PC-9 (cell line): Measurements from ENCODE around the gene GCGR. TPM values are rescaled to one million over a fixed set of nuclear protein-coding genes. Genes with fewer than 3 reads are reported as not detected.

ENCODE experiments used
- BruUV-seq: library from RNA; stranded (reverse); fragments of 400-500 nt; replicated peaks from 2 replicates; lab custom pipeline; 2021; lab: Mats Ljungman, UMichigan
- CTCF ChIA-PET: fragments of 300-600 bp; sonication (Branson Sonifier 250); formaldehyde crosslinking; loops from one replicate; lab custom pipeline; 2022; ENCODE audit warnings: antibody characterized with exemption; lab: Charles Lee
- POLR2A ChIA-PET: fragments of 300-600 bp; sonication (Branson Sonifier 250); formaldehyde crosslinking; loops from one replicate; lab custom pipeline; 2022; ENCODE audit warnings: antibody characterized with exemption; ENCODE audit not compliant: unreplicated experiment; lab: Charles Lee
- DNase-seq, 2 experiments: peaks; one replicate each; pipeline versions ENCODE4 v3.0.0 to v3.0.0-alpha.2; 2015 to 2022; ENCODE audit warnings: mixed read lengths in 1 of 2
- H2AFZ ChIP-seq: fragments of 200-600 bp; sonication (generic); 2 replicates; pipeline ENCODE4 v1.8.1; 2017; ENCODE audit warnings: antibody characterized with exemption
- H3F3A ChIP-seq: fragments of 200-600 bp; sonication (generic); 2 replicates; pipeline ENCODE4 v1.8.1; 2017; ENCODE audit warnings: antibody characterized with exemption, mild to moderate bottlenecking, low read depth; ENCODE audit not compliant: insufficient read depth
- H3K27ac ChIP-seq: fragments of 200-600 bp; sonication (generic); 2 replicates; pipeline ENCODE4 v1.6.1; 2016; ENCODE audit warnings: mixed run types
- H3K27me3 ChIP-seq: fragments of 200-600 bp; sonication (generic); 2 replicates; pipeline ENCODE4 v1.6.1; 2016; ENCODE audit warnings: low read depth, mixed run types; ENCODE audit not compliant: insufficient read depth
- H3K36me3 ChIP-seq: fragments of 200-600 bp; sonication (generic); 2 replicates; pipeline ENCODE4 v1.6.1; 2016; ENCODE audit warnings: low read depth, mixed run types
- H3K4me1 ChIP-seq: fragments of 200-600 bp; sonication (generic); replicated peaks from 2 replicates; pipeline ENCODE4 v1.6.1; 2016; ENCODE audit warnings: mixed run types; ENCODE audit not compliant: insufficient read depth
- H3K4me2 ChIP-seq: fragments of 200-600 bp; sonication (generic); 2 replicates; pipeline ENCODE4 v1.6.1; 2017; ENCODE audit warnings: mixed run types
- H3K4me3 ChIP-seq: fragments of 200-600 bp; sonication (generic); 2 replicates; pipeline ENCODE4 v1.6.1; 2016; ENCODE audit warnings: mixed run types
- H3K79me2 ChIP-seq: fragments of 200-600 bp; sonication (generic); 2 replicates; pipeline ENCODE4 v1.6.1; 2017; ENCODE audit warnings: low read depth, mixed run types
- H3K9me2 ChIP-seq: fragments of 200-600 bp; sonication (generic); 2 replicates; pipeline ENCODE4 v1.8.1; 2017; ENCODE audit warnings: mild to moderate bottlenecking; ENCODE audit not compliant: insufficient read depth
- H3K9me3 ChIP-seq: fragments of 200-600 bp; sonication (generic); 2 replicates; pipeline ENCODE4 v1.8.1; 2016; ENCODE audit warnings: low read depth; ENCODE audit not compliant: insufficient read depth
- H4K20me1 ChIP-seq: fragments of 200-600 bp; sonication (generic); 2 replicates; pipeline ENCODE4 v1.8.1; 2017; ENCODE audit not compliant: insufficient read depth
- CTCF ChIP-seq: fragments of 200-600 bp; sonication (generic); conservative IDR thresholded peaks from 2 replicates; pipeline ENCODE4 v1.6.1; 2017; ENCODE audit warnings: mixed run types, antibody characterized with exemption, mild to moderate bottlenecking, moderate library complexity
- EZH2 ChIP-seq: fragments of 200-600 bp; sonication (generic); IDR thresholded peaks from 2 replicates; pipeline ENCODE4 v1.8.0; 2017; ENCODE audit warnings: antibody characterized with exemption, low read depth
- intact Hi-C: fragments of 100-400 bp; cut with micrococcal nuclease; formaldehyde crosslinking; loops from one replicate; pipeline ENCODE4 v1.10.0; 2022; ENCODE audit not compliant: unreplicated experiment
- total RNA-seq: library from RNA; stranded (reverse); gene quantifications from 2 replicates; pipeline ENCODE4 v1.2.3, GENCODE V29; 2021

GCGR gene
- total RNA-seq, 1 experiment from 2014 or later: not detected

- no peak overlapping the region for H2AFZ ChIP-seq
- no peak overlapping the region for H3K4me2 ChIP-seq
- H3K4me1 ChIP-seq: no peaks in the 10 kb centered on the region
- TF ChIP-seq EZH2 (no peak), CTCF (no peak)
- H3K27me3 ChIP-seq: no peaks in the 10 kb centered on the region
- ChIA-PET POLR2A (interaction anchor here (0.6 kb wide), 1 partner anchor 263 kb away, joined by 3 read pairs; no protein-coding TSS in a partner anchor), CTCF (interaction anchor here (0.5 kb wide), 1 partner anchor 670 kb away, joined by 11 read pairs; no protein-coding TSS in a partner anchor)
- H3K9me2 ChIP-seq: no peaks in the 10 kb centered on the region
- intact Hi-C loops: no loop called here
- H3K36me3 ChIP-seq: no peaks in the 10 kb centered on the region
- no TSS peak for BruUV-seq
- no peak overlapping the region for H3K27ac ChIP-seq
- H3F3A ChIP-seq: peaks cover 3% of the 10 kb centered on the region; the same call in 1 of the 2 replicates
- H4K20me1 ChIP-seq: no peaks in the 10 kb centered on the region
- H3K9me3 ChIP-seq: no peaks in the 10 kb centered on the region
- H3K79me2 ChIP-seq: no peaks in the 10 kb centered on the region
- no peak overlapping the region for H3K4me3 ChIP-seq
- no peak for DNase-seq
Observed at GRCh38 chr17:81846743-81847689, 43.1 kb downstream of the GCGR start.

GRCh38 chr17:81849457-81849856 lies 45.5 kb downstream of the GCGR start:
- CTCF ChIA-PET: interaction anchor here (0.6 kb wide), 1 partner anchor 561 kb away, joined by 10 read pairs; no protein-coding TSS in a partner anchor
- Histone ChIP-seq H3K9me3 (no peaks in the 10 kb centered on the region), H3K4me1 (no peaks in the 10 kb centered on the region), H3K79me2 (no peaks in the 10 kb centered on the region), H4K20me1 (peaks cover 4% of the 10 kb centered on the region; the same call in 1 of the 2 replicates), H3K27me3 (no peaks in the 10 kb centered on the region), H2AFZ (no peak overlapping the region), H3F3A (no peaks in the 10 kb centered on the region; the same call in 1 of the 2 replicates), H3K36me3 (no peaks in the 10 kb centered on the region), H3K4me2 (no peak overlapping the region), H3K9me2 (no peaks in the 10 kb centered on the region), H3K27ac (no peak overlapping the region), H3K4me3 (no peak overlapping the region)
- TF ChIP-seq EZH2 (no peak), CTCF (no peak)
- no peak for DNase-seq
- POLR2A ChIA-PET: interaction anchor here (0.7 kb wide), 1 partner anchor 16 kb away, joined by 7 read pairs; the partner anchor contains the start of gene MCRIP1
- intact Hi-C loops: no loop called here
- BruUV-seq: no TSS peak

- Histone ChIP-seq H3K36me3 (no peaks in the 10 kb centered on the region), H4K20me1 (peaks cover 9% of the 10 kb centered on the region), H3K79me2 (peaks cover 5% of the 10 kb centered on the region; the same call in 1 of the 2 replicates), H2AFZ (no peak overlapping the region), H3K9me3 (no peaks in the 10 kb centered on the region), H3K27me3 (no peaks in the 10 kb centered on the region), H3K9me2 (no peaks in the 10 kb centered on the region), H3K4me1 (no peaks in the 10 kb centered on the region), H3K27ac (no peak overlapping the region), H3F3A (no peaks in the 10 kb centered on the region; the same call in 1 of the 2 replicates), H3K4me3 (no peak overlapping the region), H3K4me2 (no peak overlapping the region)
- POLR2A ChIA-PET: no interaction called here
- no peak for DNase-seq
- TF ChIP-seq EZH2 (no peak), CTCF (no peak)
- no TSS peak for BruUV-seq
- intact Hi-C loops: no loop called here
- CTCF ChIA-PET: no interaction called here
Observed at GRCh38 chr17:81851423-81851822, 47.5 kb downstream of the GCGR start.
